Pulmonary artery endothelial cell (primary cell): ENCODE results near the gene EFCAB8. TPM values are rescaled to one million over a fixed set of nuclear protein-coding genes. Genes with fewer than 3 reads are reported as not detected.

Experiments used
- DNase-seq: peaks from one replicate; pipeline ENCODE4 v3.0.0-alpha.2; 2011; ENCODE audit warnings: low read depth, low spot score
- total RNA-seq: library from RNA; depleted of rRNA; stranded (reverse); fragments of >200 nt; gene quantifications from 2 replicates; pipeline ENCODE4 v1.2.3, GENCODE V29; 2014

The EFCAB8 gene, protein sequence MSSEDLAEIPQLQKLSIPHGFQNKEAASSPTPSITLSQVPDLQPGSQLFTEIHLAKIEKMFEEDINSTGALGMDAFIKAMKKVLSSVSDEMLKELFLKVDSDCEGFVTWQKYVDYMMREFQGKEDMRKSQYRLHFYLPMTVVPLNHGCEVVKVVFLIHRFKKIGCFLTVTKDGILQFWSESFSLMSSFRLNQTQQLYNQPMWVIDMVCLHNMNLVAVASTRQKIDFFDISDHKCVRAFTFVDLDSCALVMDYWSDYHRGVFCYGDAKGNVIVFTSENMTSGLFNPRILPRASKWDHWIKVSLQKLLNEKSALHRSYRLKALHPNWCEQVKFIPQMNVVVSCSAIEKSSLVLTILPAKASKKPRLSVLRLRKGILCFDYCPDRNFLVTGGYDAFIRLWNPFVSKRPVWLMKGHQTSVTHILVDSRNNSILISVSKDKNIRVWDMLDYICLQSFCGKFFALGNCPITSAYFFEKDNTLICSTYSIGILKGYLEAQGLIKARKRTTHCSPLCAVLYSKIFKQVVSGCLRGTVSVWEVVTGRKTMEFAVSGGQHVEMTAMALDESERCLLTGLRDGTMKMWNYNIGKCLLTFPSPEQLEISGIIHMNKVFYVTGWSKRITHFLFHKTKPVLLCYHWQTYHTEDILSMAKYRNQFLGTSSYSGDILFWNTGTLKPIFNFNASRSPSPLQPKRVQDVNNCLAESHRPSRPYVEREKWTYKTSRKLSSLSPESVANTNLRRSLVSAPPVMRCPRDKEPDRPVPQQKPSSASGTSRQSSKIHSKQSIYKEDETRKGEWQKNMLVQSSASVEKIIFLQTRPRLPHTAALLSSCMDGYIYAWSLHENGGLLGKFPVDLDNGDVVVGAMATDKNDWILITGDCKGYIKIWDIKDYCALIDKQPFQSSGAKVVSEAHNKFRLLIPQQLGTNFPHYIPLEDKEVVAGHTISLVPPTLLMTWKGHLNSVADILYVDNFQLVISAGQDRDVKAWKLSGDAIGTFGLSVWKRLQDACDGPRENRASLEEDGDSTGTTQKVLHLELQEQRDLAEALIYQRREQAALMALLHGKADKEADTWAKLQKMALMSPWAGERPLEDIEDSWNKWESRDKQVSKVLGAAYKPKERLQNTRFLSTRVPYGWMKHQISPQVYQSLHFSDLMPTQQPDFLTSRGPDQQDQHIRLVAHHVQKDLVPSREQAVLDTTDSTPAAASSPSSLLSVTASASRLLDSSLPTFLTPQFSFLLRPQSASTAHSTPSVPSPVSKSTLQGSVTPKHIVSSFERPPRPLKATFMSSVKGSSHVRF
- 0.04 and 0.07 TPM in 2 replicates for total RNA-seq

DNA sequence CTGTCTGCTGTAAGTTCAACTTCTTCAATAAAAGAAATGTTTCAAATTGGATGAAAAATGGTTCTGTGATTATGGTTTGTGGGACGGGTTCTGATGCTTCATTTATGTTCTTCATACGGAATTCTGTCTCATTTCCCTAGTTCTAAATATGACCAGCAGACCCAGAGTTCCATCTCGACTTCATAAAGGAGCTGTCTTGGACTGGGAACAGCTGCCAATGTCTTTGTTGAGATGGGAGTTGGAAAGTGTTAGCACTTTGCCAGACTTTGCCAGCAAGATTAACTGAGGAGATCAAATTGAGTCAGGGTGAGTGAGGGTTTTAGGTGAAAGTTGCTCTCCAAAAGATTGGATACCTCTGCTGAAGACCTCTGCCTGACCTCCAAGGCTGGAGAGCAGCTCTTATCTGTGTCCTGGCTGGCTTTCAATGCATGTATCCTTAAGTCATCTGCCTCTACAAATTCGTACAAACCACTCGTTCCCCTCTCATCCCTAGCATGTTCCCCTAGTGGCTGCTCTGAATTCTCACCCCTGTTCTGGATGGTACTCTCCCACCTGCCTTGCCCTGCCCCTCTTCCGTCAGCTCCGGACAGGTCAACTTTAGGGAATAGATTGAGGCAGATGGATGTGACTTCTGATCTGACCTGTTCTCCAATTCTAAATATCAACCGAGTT is at the start of gene EFCAB8:
TSS of gene EFCAB8 (plus strand) at position 223 of the 672 bp plus-strand sequence. CDS start 4,870 bp downstream, outside the sequence.
- DNase-seq = no peak

DNA sequence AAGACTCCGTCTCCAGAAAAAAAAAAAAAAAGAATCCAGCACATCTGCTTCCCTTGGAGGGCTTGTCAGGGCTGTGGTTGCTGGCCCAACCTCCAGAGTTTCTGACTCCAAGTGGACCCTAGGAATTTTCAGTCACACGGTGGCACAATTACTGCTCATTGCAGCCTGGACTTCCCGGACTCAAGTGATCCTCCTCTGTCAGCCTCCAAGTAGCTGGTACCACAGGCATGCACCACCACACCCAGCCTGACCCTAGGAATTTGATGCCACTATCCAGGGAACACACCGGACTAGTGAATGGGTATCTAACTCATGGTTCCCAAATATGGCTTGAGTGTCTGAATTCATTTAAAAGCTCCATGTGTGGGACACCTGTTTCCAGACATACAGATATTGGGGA is 48.8 kb upstream of the EFCAB8 start:
- no peak for DNase-seq

DNA sequence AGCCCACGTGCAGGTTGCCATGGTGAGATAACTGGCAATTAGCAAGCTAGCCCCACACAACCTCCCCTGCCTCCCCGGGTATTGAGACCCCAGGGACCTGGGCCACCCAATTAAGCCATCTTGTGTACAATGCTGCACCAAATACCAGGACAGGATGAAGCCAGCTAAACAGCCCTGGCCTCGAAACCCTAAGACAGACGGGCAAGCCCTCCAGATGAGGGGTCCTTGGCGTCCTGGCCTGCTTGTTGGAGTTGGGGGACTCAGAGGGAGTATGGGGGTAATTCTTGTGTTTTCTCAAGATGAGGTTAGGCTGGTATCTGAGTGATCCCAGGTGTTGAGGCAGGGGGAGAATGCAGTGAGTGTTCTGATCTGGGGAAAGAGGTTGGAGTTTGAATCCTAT is 47.8 kb upstream of the EFCAB8 start:
- no peak for DNase-seq

DNA sequence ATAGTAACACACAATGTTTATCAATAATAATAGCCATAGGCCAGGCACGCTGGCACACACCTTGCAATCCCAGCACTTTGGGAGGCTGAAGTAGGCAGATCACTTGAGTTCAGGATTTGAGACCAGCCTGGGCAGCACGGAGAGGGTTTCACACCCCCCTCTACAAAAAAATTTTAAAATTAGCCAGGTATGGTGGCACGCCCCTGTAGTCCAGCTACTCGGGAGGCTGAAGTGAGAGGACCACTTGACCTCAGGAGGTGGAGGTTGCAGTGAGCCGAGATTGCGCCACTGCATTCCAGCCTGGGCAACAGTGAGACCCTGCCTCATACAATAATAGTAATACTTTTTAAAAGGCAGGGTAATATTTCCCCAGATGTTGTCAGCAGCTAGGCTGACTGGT is 46.8 kb upstream of the EFCAB8 start:
- DNase-seq = no peak

DNA sequence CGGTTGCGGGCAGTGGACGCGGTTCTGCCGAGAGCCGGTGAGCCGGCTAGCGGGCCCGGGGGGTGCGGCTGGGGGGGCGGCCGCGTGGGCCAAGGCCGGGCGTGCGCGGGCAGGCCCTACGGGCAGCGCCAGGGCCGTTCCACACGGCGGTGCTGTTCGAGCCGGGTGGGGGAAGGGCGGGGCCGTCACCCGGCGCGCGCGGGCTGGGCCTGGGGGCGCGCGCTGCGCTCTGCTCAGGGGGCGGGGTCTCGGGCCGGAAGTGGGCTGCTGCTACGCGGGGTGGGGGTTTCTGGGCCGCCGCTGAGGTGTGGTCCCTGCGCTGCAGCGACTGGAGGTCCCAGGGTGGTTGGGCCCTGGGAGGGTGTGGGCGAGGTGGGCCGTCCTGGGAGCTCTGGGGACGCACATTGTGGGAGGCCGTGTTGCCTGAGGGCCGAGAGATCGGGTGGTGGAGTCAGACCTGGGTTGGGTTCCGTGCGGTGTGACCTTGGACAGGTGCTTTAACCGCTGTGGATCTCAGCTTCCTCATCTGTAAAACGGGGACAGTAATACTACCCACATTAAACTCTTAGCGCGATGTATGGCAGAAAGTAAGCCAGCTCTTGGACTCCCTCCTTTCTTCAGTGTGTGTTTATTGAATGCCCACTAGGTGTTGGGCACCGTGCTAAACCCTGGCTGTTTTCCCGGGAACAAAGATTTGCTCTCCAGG is 38.6 kb upstream of the EFCAB8 start:
- DNase-seq = no peak

DNA sequence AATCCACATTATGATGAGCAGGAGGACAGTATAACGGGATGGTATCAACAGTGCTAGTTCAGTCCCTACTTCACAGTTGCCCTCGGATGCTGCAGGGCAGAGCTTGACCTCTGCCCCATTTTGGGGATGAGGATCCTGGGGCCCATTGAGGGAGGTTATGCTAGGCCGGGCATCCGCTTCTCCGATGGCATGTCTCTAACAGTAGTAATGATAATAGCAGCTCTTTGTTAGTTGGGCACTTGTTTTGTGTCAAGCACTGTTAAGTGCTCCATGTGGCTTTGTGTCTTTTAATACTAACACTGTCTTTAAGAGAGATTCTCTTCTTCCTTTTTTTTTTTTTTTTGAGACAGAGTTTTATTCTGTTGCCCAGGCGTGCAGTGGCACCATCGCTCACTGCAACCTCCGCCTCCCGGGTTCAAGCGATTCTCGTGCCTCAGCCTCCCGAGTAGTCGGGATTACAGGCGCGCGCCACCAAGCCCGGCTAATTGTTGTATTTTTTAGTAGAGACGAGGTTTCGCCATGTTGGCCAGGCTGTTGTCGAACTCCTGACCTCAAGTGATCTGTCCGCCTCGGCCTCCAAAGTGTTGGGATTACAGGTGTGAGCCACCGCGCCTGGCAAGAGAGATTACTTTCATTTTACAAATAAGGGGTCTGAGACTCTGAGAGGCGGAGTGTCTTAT is 37.9 kb upstream of the EFCAB8 start:
- DNase-seq = no peak

DNA sequence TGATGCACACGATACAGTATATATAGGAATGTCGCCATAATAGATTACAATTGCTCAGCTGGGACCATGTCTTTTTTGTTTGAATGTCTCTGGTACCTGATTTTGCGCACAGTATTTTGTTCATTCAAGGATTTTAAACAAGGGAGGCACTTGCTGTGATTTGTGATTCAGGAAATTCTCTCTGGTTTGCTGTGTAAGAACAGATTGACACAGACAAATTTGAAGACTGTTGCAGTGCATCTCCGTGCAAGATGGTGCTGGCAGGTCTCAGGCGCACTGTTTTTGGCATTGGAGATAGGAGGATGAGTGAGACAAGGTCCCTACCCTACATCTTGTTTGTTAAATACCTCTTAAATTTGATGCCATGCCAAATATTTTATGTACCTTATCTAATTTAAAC is 36.5 kb upstream of the EFCAB8 start:
- no peak for DNase-seq

DNA sequence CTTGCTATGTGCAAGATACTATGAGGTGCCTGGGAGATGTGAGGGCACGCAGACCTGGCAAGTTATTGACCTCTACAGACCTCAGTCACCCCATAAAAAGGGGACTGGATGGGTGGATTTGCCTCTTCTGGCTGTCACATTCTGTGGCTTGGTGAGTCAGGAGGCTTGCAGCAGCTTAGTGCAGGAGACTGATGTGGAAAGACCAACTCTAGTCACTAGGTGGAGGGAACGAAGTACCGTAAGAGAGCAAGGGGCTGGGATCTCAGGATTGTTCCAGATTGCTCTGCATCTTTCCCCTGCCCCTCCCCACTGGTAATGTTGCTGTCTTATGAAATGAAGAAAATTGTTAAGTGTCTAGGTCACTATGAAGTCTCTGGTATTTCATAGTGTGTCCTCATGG is 35.6 kb upstream of the EFCAB8 start:
- no peak for DNase-seq

DNA sequence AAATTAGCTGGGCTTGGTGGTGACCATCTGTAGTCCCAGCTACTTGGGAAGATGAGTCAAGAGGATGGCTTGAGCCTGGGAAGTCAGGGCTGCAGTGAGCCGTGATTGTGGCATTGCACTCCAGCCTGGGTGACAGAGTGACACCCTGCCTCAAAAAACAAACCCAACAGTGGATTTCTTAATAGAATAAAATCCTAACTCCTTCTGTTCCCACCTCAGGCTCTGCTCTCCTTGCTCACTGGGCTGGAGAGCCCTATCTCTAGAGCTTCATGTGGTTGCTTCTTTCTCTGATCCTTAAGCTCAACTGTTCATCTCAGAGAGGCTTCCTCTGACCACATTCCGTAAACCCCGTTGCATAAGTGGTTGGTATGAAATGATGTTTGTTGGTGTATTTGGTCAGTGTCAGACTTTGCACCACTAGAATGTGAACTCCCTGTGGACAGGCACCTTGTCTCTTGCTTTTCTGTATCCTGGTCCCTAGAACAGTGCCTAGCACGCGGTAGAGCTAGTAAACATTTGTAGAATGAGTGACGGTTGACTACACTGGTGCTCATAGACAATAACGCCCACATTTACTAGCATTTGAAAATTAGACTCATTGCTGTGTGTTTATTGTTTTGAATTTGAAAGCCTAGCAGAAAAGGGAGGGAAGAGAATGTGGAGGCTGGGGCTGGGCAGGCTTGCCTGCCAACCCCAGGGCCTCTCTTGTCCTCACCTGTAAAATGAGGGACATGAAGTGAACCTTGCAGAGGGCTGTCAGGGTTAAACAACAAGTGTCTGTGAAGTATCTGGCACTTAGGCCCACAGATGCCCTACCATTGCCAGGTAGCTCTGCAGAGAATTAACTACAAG is 34.8 kb upstream of the EFCAB8 start:
- no peak for DNase-seq

DNA sequence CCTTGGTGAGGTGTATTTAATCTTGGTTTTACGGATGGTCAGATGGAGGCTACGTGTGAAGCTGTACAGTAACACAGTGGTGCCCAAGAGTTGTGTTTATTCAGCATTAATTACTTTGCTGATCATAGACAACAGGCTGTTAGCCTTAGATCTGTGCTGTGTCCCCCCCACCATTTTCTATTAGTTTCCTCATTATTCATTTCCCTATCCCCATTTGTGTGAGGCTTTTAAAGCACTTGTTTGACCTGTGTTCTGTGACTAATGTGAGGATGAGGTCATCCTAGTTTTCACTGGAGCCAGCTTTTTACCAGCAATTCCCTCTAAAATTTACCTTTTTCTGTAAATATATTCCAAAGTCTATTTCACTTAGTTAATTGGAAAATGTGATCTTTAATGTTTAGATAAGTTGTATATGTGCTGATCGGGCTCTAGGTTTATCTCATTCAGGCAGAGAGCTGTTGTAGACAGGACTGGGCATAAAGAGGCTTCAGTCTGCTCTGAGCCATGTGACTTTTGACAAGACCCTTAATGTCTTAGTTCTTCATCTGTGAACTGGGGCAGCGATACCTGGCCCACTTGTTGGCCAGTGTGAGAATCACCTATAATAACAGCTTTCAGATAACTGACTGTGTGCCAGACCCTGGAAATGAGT is 30.6 kb upstream of the EFCAB8 start:
- no peak for DNase-seq

DNA sequence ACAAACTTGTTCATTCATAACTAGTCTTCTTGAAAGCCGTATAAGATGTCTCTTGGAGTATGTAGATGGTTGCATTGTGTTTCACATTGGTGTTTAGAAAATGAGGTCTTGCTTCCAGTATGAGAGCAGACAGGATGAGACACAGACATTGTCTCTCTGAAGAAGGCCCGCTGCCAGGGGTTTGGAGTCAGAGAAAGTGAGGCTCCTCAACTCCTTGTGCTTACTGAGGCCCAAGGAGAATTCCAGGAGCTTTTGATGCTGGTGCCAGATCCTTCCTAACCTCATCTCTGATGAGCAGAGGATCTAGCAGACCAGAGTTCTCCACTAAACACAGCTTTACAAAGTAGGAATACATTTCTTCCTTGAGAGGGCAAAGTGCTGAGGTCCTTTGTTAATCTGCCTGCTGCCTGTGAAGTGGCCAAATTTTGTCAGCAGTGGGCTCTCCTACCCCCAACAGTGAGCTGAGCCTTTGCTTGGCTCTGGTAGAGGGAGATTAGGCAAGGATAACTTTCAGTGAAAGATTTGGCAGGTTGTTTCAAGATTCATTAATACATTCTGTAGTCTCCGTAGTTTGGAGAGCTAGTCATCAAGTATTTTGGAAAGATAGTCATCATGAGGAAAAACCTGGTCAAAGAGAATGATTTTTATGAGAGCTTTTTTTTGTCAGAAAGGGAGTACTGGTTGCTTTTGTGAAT is 29.3 kb upstream of the EFCAB8 start:
- no peak for DNase-seq

DNA sequence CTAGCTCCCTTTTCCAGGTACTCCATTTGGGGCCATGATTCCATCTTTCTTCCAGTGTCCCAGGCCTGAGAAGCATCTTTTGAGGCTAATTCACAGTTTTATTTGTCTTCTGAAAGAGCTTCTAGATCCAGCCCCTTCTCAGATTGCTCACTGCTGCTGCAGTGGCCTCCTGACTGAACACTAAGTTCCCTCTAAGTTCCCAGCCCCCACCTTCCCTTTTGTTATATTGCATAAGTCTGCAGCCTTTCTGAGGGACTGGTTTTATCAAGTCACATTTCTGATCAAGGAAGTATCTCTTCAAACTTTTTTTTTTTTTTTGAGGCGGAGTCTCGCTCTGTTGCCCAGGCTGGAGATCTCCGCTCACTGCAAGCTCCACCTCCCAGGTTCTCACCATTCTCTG is 28.3 kb upstream of the EFCAB8 start:
- DNase-seq = no peak

DNA sequence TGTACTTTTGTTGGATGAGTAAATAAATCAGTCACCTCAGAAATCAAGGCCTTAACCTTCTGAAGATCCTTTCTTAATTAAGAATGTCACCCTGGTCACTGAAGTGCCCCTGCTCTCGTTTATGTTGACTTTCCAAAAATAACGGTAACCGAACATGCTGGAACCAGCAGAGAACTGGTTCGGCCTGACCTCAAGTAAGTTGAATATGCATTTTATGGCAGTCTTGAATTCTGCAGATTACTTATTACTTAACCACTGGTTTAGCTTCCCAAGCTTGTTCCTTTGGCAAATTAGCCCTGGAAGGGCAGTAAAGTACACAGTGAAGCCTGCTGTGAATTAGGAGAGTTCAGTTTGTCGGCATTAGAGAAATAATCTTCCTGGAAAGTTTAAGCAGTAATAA is 26.7 kb upstream of the EFCAB8 start:
- no peak for DNase-seq

DNA sequence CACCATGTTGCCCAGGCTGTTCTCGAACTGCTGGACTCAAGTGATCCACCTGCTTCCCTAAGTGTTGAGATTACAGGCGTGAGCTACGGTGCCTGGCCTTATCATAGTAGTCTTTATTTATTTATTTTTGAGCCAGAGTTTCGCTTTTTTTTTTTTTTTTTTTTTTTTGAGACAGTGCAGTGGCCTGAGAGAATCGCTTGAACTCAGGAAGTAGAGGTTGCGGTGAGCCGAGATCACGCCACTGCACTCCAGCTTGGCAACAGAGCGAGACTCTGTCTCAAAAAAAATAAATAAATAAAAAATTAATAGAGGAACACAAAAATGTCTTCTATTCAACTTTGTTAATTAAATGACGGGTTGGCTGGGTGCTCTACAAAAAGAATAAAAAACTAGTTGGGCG is 26.1 kb upstream of the EFCAB8 start:
- DNase-seq = no peak

DNA sequence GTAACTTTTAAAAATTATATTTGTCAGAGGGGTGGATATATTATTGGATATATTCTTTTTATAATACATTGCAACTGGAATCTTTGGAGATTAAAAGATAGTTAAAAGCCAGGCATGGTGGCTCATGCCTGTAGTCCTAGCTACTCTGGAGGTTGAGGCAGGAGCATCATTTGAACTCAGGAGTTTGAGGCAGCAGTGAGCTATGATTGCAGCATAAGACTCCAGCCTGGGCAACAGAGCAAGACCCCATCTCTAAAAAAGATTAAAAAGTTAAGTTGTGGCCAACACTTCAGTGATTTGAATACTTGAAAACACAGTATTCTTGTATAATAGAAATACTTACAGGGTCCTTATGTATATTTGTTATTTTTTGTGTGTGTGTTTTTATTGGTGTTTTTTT is 23.8 kb upstream of the EFCAB8 start:
- no peak for DNase-seq

DNA sequence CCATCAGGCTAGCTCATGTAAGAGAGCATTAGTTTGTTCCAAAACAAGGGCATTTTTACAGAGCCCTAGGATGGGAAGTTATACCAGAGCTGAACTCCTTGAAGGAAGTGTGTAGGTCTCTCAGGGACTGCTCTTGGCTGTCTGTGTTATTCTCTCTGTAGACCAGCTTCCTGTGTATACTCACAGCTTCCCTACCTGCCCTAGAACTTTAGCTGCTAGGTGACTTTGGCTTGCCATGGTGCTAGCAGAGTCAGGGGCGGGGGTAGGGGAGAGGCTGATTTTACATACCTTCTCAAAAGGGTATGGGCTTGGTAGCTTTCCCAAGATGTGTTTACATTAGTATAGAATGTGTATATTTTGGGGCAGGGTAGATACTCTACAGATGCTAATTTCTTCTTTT is 21.6 kb upstream of the EFCAB8 start:
- DNase-seq = no peak

DNA sequence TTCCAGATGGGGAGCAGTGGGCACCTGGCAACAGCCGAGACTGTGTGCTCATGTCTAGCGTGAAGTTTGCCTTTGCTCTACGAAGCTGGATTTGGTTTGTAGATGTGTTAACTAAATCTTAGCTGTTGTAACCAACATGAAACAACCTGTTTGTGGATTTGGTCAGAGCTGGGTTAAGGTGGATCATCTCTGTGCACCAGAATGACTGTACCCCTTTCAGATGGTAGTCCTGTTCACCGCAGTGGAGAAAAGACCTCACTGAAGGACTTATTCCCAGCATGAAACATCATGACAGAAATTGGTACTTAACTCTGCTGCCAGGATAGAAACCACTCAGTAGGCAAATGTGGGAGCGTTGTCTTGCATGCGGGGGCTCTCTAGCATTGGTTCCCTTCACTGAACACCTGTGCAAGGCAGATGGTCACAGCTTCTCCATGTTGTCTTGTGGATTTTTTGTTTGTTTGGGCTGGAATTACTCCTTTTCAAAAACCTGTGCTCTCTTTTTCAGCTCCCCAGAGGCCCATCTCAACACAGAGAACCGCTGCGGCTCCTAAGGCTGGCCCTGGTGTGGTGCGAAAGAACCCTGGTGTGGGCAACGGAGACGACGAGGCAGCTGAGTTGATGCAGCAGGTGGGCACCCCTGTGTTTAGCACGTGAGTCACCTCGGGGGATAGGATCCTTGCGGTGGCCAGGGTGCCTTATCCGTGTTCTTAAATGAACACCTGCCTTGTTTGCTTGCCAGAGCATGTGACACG is 19.3 kb upstream of the EFCAB8 start:
- no peak for DNase-seq
